ENCODE results near the gene NKAIN2.
"Not testable (repeated sequence)": the region's sequence is repeated elsewhere in the genome, so short reads cannot be mapped to it uniquely, and the experiment has no call there.

NKAIN2 gene

GRCh38 chr6:124445581-124445980 lies 641.9 kb downstream of the NKAIN2 start:
- H3K4me3 ChIP-seq (replicated peaks; ENCODE audit: low read depth, low read length) = no peak overlapping the region
- TF ChIP-seq CTCF (IDR thresholded peaks at IDR 0.05; ENCODE audit: low read depth, low read length, missing control alignments) = no peak
- DNase-seq (ENCODE audit: extremely low read depth, low read depth) = no peak

- H3K4me3 ChIP-seq (replicated peaks; ENCODE audit: low read depth, low read length) = no peak overlapping the region
- no peak for TF ChIP-seq CTCF (IDR thresholded peaks at IDR 0.05; ENCODE audit: low read depth, low read length, missing control alignments)
- DNase-seq (ENCODE audit: extremely low read depth, low read depth) = no peak
Observed at GRCh38 chr6:124446961-124447360, 643.3 kb downstream of the NKAIN2 start.

- TF ChIP-seq CTCF (IDR thresholded peaks at IDR 0.05; ENCODE audit: low read depth, low read length, missing control alignments) = no peak
- DNase-seq (ENCODE audit: extremely low read depth, low read depth) = no peak
- no peak overlapping the region for H3K4me3 ChIP-seq (replicated peaks; ENCODE audit: low read depth, low read length)
Observed at GRCh38 chr6:124459268-124459667, 655.6 kb downstream of the NKAIN2 start.

GRCh38 chr6:124462750-124463149 lies 659.1 kb downstream of the NKAIN2 start:
- no peak for DNase-seq (ENCODE audit: extremely low read depth, low read depth)
- TF ChIP-seq CTCF (IDR thresholded peaks at IDR 0.05; ENCODE audit: low read depth, low read length, missing control alignments) = no peak
- H3K4me3 ChIP-seq (replicated peaks; ENCODE audit: low read depth, low read length) = no peak overlapping the region

GRCh38 chr6:124463271-124463670 lies 659.6 kb downstream of the NKAIN2 start:
- H3K4me3 ChIP-seq (replicated peaks; ENCODE audit: low read depth, low read length) = no peak overlapping the region
- no peak for TF ChIP-seq CTCF (IDR thresholded peaks at IDR 0.05; ENCODE audit: low read depth, low read length, missing control alignments)
- DNase-seq (ENCODE audit: extremely low read depth, low read depth) = no peak

GRCh38 chr6:124464600-124464999 lies 660.9 kb downstream of the NKAIN2 start:
- not testable (repeated sequence) for H3K4me3 ChIP-seq (replicated peaks; ENCODE audit: low read depth, low read length); DNase-seq (ENCODE audit: extremely low read depth, low read depth)

- TF ChIP-seq CTCF (IDR thresholded peaks at IDR 0.05; ENCODE audit: low read depth, low read length, missing control alignments) = no peak
- no peak for DNase-seq (ENCODE audit: extremely low read depth, low read depth)
- no peak overlapping the region for H3K4me3 ChIP-seq (replicated peaks; ENCODE audit: low read depth, low read length)
Observed at GRCh38 chr6:124466949-124467348, 663.3 kb downstream of the NKAIN2 start.

Measured in HFF-Myc (cell line).